ENCODE measurements around the gene MOCS3. TPM values are rescaled to one million over a fixed set of nuclear protein-coding genes. Genes with fewer than 3 reads are reported as not detected.
A peak's percentile ranks its signal among the peaks of the same experiment; 100 is the strongest.

The MOCS3 gene
- total and polyA plus RNA-seq, 10 of the 15 experiments (the other 5 are each of a cell fraction or from before 2014, with no cell fraction given): 0.87 to 5.9 (median 3.6) TPM

DNA sequence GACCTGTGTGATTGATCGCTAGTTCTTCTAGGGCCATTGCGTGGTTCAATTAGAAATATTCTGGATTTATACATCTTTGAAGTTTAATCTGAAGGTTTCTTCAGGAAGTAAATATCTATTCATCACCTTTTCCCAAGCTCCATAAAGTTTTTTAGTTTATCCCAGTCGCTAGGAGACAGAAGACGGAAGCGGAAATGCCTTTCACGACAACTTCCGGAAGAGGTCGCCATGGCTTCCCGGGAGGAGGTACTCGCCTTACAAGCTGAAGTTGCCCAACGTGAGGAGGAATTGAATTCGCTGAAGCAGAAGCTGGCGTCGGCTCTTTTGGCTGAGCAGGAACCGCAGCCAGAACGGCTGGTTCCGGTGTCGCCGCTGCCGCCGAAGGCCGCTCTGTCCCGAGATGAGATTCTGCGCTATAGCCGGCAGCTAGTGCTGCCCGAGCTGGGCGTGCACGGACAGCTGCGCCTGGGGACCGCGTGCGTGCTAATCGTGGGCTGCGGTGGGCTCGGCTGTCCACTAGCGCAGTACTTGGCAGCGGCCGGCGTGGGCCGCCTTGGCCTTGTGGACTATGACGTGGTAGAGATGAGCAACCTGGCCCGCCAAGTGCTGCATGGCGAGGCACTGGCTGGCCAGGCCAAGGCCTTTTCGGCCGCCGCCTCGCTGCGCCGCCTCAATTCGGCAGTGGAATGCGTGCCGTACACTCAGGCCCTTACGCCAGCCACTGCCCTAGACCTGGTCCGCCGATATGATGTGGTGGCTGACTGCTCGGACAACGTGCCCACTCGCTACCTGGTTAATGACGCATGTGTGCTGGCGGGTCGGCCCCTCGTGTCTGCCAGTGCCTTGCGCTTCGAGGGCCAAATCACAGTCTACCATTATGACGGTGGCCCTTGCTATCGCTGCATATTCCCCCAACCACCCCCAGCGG is at the start of gene MOCS3 (continued):
- TF ChIP-seq, protein P1, sequence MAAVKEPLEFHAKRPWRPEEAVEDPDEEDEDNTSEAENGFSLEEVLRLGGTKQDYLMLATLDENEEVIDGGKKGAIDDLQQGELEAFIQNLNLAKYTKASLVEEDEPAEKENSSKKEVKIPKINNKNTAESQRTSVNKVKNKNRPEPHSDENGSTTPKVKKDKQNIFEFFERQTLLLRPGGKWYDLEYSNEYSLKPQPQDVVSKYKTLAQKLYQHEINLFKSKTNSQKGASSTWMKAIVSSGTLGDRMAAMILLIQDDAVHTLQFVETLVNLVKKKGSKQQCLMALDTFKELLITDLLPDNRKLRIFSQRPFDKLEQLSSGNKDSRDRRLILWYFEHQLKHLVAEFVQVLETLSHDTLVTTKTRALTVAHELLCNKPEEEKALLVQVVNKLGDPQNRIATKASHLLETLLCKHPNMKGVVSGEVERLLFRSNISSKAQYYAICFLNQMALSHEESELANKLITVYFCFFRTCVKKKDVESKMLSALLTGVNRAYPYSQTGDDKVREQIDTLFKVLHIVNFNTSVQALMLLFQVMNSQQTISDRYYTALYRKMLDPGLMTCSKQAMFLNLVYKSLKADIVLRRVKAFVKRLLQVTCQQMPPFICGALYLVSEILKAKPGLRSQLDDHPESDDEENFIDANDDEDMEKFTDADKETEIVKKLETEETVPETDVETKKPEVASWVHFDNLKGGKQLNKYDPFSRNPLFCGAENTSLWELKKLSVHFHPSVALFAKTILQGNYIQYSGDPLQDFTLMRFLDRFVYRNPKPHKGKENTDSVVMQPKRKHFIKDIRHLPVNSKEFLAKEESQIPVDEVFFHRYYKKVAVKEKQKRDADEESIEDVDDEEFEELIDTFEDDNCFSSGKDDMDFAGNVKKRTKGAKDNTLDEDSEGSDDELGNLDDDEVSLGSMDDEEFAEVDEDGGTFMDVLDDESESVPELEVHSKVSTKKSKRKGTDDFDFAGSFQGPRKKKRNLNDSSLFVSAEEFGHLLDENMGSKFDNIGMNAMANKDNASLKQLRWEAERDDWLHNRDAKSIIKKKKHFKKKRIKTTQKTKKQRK (IDR thresholded peaks at IDR 0.05; ENCODE audit: low read depth, low read length): no peak
- no peak for TF ChIP-seq SMARCA5 (IDR thresholded peaks at IDR 0.05)
- TF ChIP-seq ZNF622 (IDR thresholded peaks at IDR 0.05): no peak
- no peak; the same call in none of the 2 replicates for TF ChIP-seq RUNX3 (IDR thresholded peaks at IDR 0.05; ENCODE audit: low read length)
- TF ChIP-seq FOXK2 (IDR thresholded peaks at IDR 0.05): peak; percentile 97
- peak; percentile 83 for TF ChIP-seq ZNF24 (IDR thresholded peaks at IDR 0.05)
- no peak for TF ChIP-seq NRF1 (conservative IDR thresholded peaks at IDR 0.05; ENCODE audit: low read depth, low read length)
- TF ChIP-seq, protein P2, sequence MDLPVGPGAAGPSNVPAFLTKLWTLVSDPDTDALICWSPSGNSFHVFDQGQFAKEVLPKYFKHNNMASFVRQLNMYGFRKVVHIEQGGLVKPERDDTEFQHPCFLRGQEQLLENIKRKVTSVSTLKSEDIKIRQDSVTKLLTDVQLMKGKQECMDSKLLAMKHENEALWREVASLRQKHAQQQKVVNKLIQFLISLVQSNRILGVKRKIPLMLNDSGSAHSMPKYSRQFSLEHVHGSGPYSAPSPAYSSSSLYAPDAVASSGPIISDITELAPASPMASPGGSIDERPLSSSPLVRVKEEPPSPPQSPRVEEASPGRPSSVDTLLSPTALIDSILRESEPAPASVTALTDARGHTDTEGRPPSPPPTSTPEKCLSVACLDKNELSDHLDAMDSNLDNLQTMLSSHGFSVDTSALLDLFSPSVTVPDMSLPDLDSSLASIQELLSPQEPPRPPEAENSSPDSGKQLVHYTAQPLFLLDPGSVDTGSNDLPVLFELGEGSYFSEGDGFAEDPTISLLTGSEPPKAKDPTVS (IDR thresholded peaks at IDR 0.05; ENCODE audit: low read depth, low read length): 0 out of 2 replicates have a peak, but pooled peaks have one; percentile 53
- TF ChIP-seq ZNF217 (IDR thresholded peaks at IDR 0.05): no peak
- peak; percentile 95 to 97 for TF ChIP-seq BHLHE40 (IDR thresholded peaks at IDR 0.05; ENCODE audit: borderline replicate concordance in 1 of 2, low read depth in 2 of 2, low read length in 1 of 2)
- TF ChIP-seq STAT3 (IDR thresholded peaks at IDR 0.05; ENCODE audit: low read depth, low read length): no peak
- no peak; the same call in 1 of the 2 replicates for TF ChIP-seq IKZF1 (conservative IDR thresholded peaks at IDR 0.05)
- peak; percentile 98 for TF ChIP-seq SREBF1 (IDR thresholded peaks at IDR 0.05; ENCODE audit: low read length)
- TF ChIP-seq POLR2AphosphoS2 (IDR thresholded peaks at IDR 0.05; ENCODE audit: low read depth, low read length): 0 out of 2 replicates have a peak, but pooled peaks have one; percentile 11
- TF ChIP-seq, protein P3, sequence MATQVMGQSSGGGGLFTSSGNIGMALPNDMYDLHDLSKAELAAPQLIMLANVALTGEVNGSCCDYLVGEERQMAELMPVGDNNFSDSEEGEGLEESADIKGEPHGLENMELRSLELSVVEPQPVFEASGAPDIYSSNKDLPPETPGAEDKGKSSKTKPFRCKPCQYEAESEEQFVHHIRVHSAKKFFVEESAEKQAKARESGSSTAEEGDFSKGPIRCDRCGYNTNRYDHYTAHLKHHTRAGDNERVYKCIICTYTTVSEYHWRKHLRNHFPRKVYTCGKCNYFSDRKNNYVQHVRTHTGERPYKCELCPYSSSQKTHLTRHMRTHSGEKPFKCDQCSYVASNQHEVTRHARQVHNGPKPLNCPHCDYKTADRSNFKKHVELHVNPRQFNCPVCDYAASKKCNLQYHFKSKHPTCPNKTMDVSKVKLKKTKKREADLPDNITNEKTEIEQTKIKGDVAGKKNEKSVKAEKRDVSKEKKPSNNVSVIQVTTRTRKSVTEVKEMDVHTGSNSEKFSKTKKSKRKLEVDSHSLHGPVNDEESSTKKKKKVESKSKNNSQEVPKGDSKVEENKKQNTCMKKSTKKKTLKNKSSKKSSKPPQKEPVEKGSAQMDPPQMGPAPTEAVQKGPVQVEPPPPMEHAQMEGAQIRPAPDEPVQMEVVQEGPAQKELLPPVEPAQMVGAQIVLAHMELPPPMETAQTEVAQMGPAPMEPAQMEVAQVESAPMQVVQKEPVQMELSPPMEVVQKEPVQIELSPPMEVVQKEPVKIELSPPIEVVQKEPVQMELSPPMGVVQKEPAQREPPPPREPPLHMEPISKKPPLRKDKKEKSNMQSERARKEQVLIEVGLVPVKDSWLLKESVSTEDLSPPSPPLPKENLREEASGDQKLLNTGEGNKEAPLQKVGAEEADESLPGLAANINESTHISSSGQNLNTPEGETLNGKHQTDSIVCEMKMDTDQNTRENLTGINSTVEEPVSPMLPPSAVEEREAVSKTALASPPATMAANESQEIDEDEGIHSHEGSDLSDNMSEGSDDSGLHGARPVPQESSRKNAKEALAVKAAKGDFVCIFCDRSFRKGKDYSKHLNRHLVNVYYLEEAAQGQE (IDR thresholded peaks at IDR 0.05; ENCODE audit: low read depth, low read length): no peak
- TF ChIP-seq MEF2A (IDR thresholded peaks at IDR 0.05; ENCODE audit: insufficient read depth, low read depth, low read length): no peak
- TF ChIP-seq SPI1 (IDR thresholded peaks at IDR 0.05; ENCODE audit: borderline replicate concordance, insufficient read depth, low read depth, low read length): no peak
- no peak for TF ChIP-seq CBFB (IDR thresholded peaks at IDR 0.05; ENCODE audit: low read depth)
- TF ChIP-seq, protein P4, sequence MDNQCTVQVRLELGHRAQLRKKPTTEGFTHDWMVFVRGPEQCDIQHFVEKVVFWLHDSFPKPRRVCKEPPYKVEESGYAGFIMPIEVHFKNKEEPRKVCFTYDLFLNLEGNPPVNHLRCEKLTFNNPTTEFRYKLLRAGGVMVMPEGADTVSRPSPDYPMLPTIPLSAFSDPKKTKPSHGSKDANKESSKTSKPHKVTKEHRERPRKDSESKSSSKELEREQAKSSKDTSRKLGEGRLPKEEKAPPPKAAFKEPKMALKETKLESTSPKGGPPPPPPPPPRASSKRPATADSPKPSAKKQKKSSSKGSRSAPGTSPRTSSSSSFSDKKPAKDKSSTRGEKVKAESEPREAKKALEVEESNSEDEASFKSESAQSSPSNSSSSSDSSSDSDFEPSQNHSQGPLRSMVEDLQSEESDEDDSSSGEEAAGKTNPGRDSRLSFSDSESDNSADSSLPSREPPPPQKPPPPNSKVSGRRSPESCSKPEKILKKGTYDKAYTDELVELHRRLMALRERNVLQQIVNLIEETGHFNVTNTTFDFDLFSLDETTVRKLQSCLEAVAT (IDR thresholded peaks at IDR 0.05): no peak; the same call in none of the 2 replicates
- peak; percentile 98 for TF ChIP-seq CHD1 (IDR thresholded peaks at IDR 0.05; ENCODE audit: low read depth, low read length)
